IgD-negative memory B cell (primary cell): ENCODE measurements around the gene LTC4S. TPM values are rescaled to one million over a fixed set of nuclear protein-coding genes. Genes with fewer than 3 reads are reported as not detected.
"Not testable (repeated sequence)": the region's sequence is repeated elsewhere in the genome, so short reads cannot be mapped to it uniquely, and the experiment has no call there.

Experiments
- H3K27ac Mint-ChIP-seq, 3 donors: one replicate each; pipeline ENCODE4 v1.8.0; 2020 to 2022; ENCODE audit warnings: mild to moderate bottlenecking in 3 of 3, mixed read lengths in 3 of 3, moderate library complexity in 1 of 3
- H3K27me3 Mint-ChIP-seq: one replicate; pipeline ENCODE4 v1.8.0; 2021; ENCODE audit warnings: mixed read lengths
- H3K36me3 Mint-ChIP-seq: one replicate; pipeline ENCODE4 v1.8.0; 2020; ENCODE audit warnings: mild to moderate bottlenecking, mixed read lengths
- H3K4me1 Mint-ChIP-seq, 3 donors: one replicate each; pipeline ENCODE4 v1.8.0; 2020 to 2022; ENCODE audit warnings: mixed read lengths in 3 of 3, mild to moderate bottlenecking in 1 of 3
- H3K4me3 Mint-ChIP-seq, 4 donors: one replicate each; pipeline ENCODE4 v1.8.0; 2020 to 2022; ENCODE audit warnings: mild to moderate bottlenecking in 4 of 4, mixed read lengths in 4 of 4, moderate library complexity in 3 of 4
- H3K9me3 Mint-ChIP-seq, 3 donors: one replicate each; pipeline ENCODE4 v1.8.0; 2020 to 2021; ENCODE audit warnings: mixed read lengths in 3 of 3, mild to moderate bottlenecking in 1 of 3
- polyA plus RNA-seq: library from polyadenylated mRNA; unstranded; fragments of 300-500 nt; fragmentation: Illumina TruSeq; gene quantifications from one replicate; pipeline ENCODE4 v1.2.3, GENCODE V29; 2021

Gene LTC4S
- polyA plus RNA-seq, 1 donor from 2014 or later, result 0.80 TPM

- no peak overlapping the region for H3K27ac Mint-ChIP-seq
Measured at GRCh38 chr5:179778591-179778990, 15.2 kb upstream of the LTC4S start.

GRCh38 chr5:179779826-179780225, 14.0 kb upstream of the LTC4S start:
- Mint-ChIP-seq H3K27me3 (no peaks in the 10 kb centered on the region), H3K36me3 (peaks cover 4% of the 10 kb centered on the region), H3K4me1 (peaks cover 0 to 1% (median 0%) of the 10 kb centered on the region in 3 donors), H3K4me3 (no peak overlapping the region), H3K27ac (peak overlapping the region in 1 of 3 donors; percentile 63), H3K9me3 (no peaks in the 10 kb centered on the region)

More at GRCh38 chr5:179778591-179778990, 15.2 kb upstream of the LTC4S start:
- Mint-ChIP-seq H3K4me3 (no peak overlapping the region), H3K36me3 (peaks cover 4% of the 10 kb centered on the region), H3K27me3 (no peaks in the 10 kb centered on the region), H3K9me3 (no peaks in the 10 kb centered on the region), H3K4me1 (peaks cover 0 to 1% (median 0%) of the 10 kb centered on the region in 3 donors)

- Mint-ChIP-seq H3K27ac (no peak overlapping the region), H3K4me1 (peaks cover 0 to 1% (median 0%) of the 10 kb centered on the region in 3 donors), H3K27me3 (no peaks in the 10 kb centered on the region), H3K36me3 (peaks cover 4% of the 10 kb centered on the region), H3K4me3 (no peak overlapping the region), H3K9me3 (no peaks in the 10 kb centered on the region)
Measured at GRCh38 chr5:179780362-179780761, 13.4 kb upstream of the LTC4S start.

GRCh38 chr5:179781846-179782245, 11.9 kb upstream of the LTC4S start:
- Mint-ChIP-seq H3K27ac (no peak overlapping the region), H3K4me3 (no peak overlapping the region), H3K36me3 (peaks cover 5% of the 10 kb centered on the region), H3K4me1 (peaks cover 0 to 2% (median 0%) of the 10 kb centered on the region in 3 donors), H3K9me3 (no peaks in the 10 kb centered on the region), H3K27me3 (no peaks in the 10 kb centered on the region)

GRCh38 chr5:179783128-179783527, 10.7 kb upstream of the LTC4S start:
- Mint-ChIP-seq H3K27ac (no peak overlapping the region), H3K4me1 (peaks cover 0 to 2% (median 0%) of the 10 kb centered on the region in 3 donors), H3K36me3 (peaks cover 5% of the 10 kb centered on the region), H3K27me3 (no peaks in the 10 kb centered on the region), H3K9me3 (no peaks in the 10 kb centered on the region), H3K4me3 (no peak overlapping the region)

- no peaks in the 10 kb centered on the region for H3K9me3 Mint-ChIP-seq
- peaks cover 0 to 2% (median 0%) of the 10 kb centered on the region in 3 donors for H3K4me1 Mint-ChIP-seq
- H3K27me3 Mint-ChIP-seq, result no peaks in the 10 kb centered on the region
- H3K4me3 Mint-ChIP-seq, result no peak overlapping the region
- peaks cover 3% of the 10 kb centered on the region for H3K36me3 Mint-ChIP-seq
- no peak overlapping the region for H3K27ac Mint-ChIP-seq
Measured at GRCh38 chr5:179786861-179787260, 6.9 kb upstream of the LTC4S start.

- H3K27ac Mint-ChIP-seq, result peak overlapping the region in 1 of 3 donors; percentile 57
- H3K9me3 Mint-ChIP-seq, result no peaks in the 10 kb centered on the region
- H3K4me1 Mint-ChIP-seq, result peaks cover 0 to 4% (median 3%) of the 10 kb centered on the region in 3 donors
- peaks cover 3% of the 10 kb centered on the region for H3K36me3 Mint-ChIP-seq
- no peak overlapping the region for H3K4me3 Mint-ChIP-seq
- H3K27me3 Mint-ChIP-seq, result no peaks in the 10 kb centered on the region
Measured at GRCh38 chr5:179788193-179788854, 5.5 kb upstream of the LTC4S start.

GRCh38 chr5:179789278-179789677, 4.5 kb upstream of the LTC4S start:
- not testable (repeated sequence) for H3K4me3 Mint-ChIP-seq

GRCh38 chr5:179791881-179792611, 1.7 kb upstream of the LTC4S start:
- peak overlapping the region in 1 of 4 donors; percentile 50 for H3K4me3 Mint-ChIP-seq
- H3K36me3 Mint-ChIP-seq, result peaks cover 1% of the 10 kb centered on the region
- H3K9me3 Mint-ChIP-seq, result no peaks in the 10 kb centered on the region
- peak overlapping the region in 2 of 3 donors; percentile 31 to 72 for H3K27ac Mint-ChIP-seq
- H3K4me1 Mint-ChIP-seq, result peaks cover under 1 to 20% (median 15%) of the 10 kb centered on the region in 3 donors
- H3K27me3 Mint-ChIP-seq, result no peaks in the 10 kb centered on the region

More at GRCh38 chr5:179789278-179789677, 4.5 kb upstream of the LTC4S start:
- not testable (repeated sequence) for H3K9me3 Mint-ChIP-seq, H3K36me3 Mint-ChIP-seq, H3K27me3 Mint-ChIP-seq, H3K27ac Mint-ChIP-seq
- peaks cover 0 to 12% (median 9%) of the 10 kb centered on the region in 3 donors for H3K4me1 Mint-ChIP-seq

- H3K9me3 Mint-ChIP-seq, result no peaks in the 10 kb centered on the region
- H3K4me1 Mint-ChIP-seq, result peaks cover 5 to 20% (median 15%) of the 10 kb centered on the region in 3 donors
- H3K36me3 Mint-ChIP-seq, result peaks cover 1% of the 10 kb centered on the region
- peak overlapping the region in 2 of 3 donors; percentile 39 to 88 for H3K27ac Mint-ChIP-seq
- H3K27me3 Mint-ChIP-seq, result no peaks in the 10 kb centered on the region
- H3K4me3 Mint-ChIP-seq, result peak overlapping the region in 2 of 4 donors; percentile 57 to 79
Measured at GRCh38 chr5:179792612-179793467, 946 bp upstream of the LTC4S start.

- peak overlapping the region in 3 of 4 donors; percentile 74 to 79 (median 79) for H3K4me3 Mint-ChIP-seq
- no peaks in the 10 kb centered on the region for H3K27me3 Mint-ChIP-seq
- peak overlapping the region in 1 of 3 donors; percentile 88 for H3K27ac Mint-ChIP-seq
- peaks cover 5 to 20% (median 15%) of the 10 kb centered on the region in 3 donors for H3K4me1 Mint-ChIP-seq
- no peaks in the 10 kb centered on the region for H3K9me3 Mint-ChIP-seq
- no peaks in the 10 kb centered on the region for H3K36me3 Mint-ChIP-seq
Measured at GRCh38 chr5:179794171-179794570, 385 bp downstream of the LTC4S start.

- peaks cover 5 to 20% (median 15%) of the 10 kb centered on the region in 3 donors for H3K4me1 Mint-ChIP-seq
- no peaks in the 10 kb centered on the region for H3K9me3 Mint-ChIP-seq
- H3K36me3 Mint-ChIP-seq, result no peaks in the 10 kb centered on the region
- H3K27me3 Mint-ChIP-seq, result no peaks in the 10 kb centered on the region
- peak overlapping the region; percentile 72 to 80 (median 79) for H3K4me3 Mint-ChIP-seq
- H3K27ac Mint-ChIP-seq, result peak overlapping the region in 2 of 3 donors; percentile 31 to 68
Measured at GRCh38 chr5:179794575-179794974, 789 bp downstream of the LTC4S start.

GRCh38 chr5:179795049-179795862, 1.5 kb downstream of the LTC4S start:
- Mint-ChIP-seq H3K4me3 (peak overlapping the region; percentile 72 to 80 (median 79)), H3K4me1 (peaks cover 5 to 20% (median 15%) of the 10 kb centered on the region in 3 donors), H3K27ac (peak overlapping the region in 2 of 3 donors; percentile 31 to 68), H3K36me3 (peaks cover 2% of the 10 kb centered on the region), H3K27me3 (no peaks in the 10 kb centered on the region), H3K9me3 (no peaks in the 10 kb centered on the region)
